CD4-positive, alpha-beta T cell treated with Interleukin-17A for 4 hours (primary cell): ENCODE data around the gene ECE1.
"Not testable (repeated sequence)": the region's sequence is repeated elsewhere in the genome, so short reads cannot be mapped to it uniquely, and the experiment has no call there.

Experiments
- DNase-seq: peaks from one replicate; pipeline ENCODE4 v3.0.0-alpha.2; 2020; ENCODE audit warnings: mixed read lengths

The ECE1 gene

DNA sequence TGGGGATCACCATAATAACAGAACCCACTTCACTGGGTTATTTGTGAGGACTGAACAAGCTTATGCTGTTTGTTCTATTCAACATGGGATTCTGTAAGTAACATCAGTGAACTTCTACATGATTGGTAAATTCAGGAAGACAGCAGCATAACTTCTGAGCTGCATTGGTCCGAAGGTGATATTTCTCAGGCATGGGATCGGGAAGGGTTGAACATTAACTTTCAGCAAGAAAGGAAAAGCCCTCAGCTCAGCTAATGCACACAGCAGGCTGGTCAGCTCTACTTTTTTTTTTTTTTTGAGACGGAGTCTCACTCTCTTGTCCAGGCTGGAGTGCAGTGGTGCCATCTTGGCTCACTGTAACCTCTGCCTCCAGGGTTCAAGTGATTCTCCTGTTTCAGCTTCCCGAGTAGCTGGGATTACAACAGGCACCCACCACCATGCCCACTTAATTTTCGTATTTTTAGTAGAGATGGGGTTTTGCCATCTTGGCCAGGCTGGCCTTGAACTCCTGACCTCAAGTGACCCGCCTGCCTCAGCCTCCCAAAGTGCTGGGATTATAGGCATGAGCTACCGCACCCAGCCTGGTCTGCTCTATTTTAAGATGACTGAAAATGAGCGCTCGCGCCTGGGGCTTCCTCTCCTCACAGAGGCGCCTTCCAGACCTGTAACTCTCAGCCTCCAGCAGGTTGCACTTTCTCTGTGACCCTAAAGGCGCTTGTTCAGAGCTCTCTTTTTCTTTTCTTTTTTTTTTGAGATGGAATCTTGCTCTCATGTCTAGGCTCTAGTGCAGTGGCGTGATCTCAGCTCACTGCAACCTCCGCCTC, 42.2 kb downstream of the ECE1 start:
- DNase-seq, result no peak

- no peak for DNase-seq
Observed at GRCh38 chr1:21246905-21247642, 43.2 kb downstream of the ECE1 start.

DNA sequence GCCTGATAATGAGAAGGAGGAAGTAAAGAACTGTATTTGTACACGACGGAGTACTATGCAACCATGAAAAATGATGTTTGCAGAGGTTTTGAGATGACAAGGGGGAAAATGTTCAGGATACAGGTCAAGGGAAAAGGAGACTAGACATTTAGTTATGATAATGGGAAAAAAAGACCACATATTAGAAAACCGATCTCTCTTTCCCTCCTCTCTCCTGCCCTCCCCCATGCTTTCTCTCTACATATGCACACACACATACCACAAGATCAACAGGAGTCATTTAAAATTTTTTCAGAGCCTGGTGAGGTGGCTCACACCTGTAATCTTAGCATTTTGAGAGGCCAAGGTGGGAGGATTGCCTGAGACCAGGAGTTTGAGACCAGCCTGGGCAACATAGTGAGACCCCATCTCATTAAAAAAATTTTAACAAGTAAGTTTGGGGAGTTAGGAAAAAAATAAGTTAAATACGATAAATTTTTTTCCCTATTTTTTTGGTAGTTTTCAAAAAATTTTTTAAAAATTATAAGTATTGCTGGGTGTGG, 44.5 kb downstream of the ECE1 start:
- no peak for DNase-seq

- peak; percentile 20 for DNase-seq
Observed at GRCh38 chr1:21244986-21245687, 45.1 kb downstream of the ECE1 start.

DNA sequence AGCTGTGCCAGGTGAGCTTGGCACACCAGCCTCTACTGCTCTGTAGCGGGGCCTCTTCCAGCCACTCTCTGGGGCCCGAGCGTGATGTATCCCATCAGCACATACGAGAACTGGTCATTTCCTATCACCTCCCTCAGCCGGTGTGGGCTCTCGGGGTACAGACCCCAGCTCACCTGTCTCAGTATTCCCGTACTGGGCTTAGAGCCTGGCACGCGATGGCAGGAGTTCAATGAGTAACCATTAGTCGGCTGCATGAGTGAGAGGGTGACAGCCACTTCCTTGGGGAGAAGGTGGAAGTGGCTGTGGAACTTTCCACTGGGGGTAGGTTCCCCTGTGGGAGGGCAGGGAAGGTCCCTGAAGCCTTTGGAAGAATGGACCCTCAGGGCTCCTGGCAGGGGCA, 46.1 kb downstream of the ECE1 start:
- DNase-seq, result no peak

- DNase-seq, result no peak
Observed at GRCh38 chr1:21242846-21243245, 47.4 kb downstream of the ECE1 start.

DNA sequence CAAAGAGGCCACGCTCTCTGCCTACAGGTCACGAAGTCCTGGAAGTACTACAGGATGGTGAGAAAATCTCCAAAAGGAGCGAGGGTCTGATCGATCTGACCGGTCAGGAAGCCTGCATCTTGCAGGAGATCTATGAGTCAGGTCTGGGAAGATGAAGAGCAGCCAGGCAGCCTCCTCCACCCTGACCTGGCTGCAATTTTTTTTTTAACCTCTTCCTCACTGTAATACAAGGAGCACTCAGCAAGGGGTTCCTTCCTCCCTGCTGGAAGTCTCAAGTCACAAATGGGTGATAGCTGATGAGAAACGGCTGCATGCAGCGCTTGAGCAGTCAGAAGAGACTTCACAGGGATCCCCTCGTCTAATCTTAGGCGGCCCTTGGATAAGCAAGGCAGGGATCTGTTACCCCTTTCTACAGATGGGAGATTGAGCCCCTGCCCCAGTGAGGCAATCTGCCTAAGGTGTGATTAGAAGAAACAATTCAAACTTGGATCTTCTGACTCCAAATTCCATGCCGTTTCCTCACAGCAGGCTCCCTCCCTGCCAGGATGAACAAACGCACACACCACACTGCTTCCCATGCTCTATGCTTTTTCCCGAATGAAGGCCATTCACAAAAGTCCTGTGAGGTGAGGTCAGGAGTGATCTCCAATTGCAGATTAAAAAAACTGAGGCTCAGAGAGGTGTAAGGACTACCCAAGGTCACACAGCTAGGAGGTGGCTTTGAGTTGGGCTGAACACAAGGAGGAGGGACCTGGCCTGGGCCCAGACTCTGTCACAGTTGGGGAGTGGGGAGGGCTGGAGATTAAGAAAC, 48.3 kb downstream of the ECE1 start:
- no peak for DNase-seq

DNA sequence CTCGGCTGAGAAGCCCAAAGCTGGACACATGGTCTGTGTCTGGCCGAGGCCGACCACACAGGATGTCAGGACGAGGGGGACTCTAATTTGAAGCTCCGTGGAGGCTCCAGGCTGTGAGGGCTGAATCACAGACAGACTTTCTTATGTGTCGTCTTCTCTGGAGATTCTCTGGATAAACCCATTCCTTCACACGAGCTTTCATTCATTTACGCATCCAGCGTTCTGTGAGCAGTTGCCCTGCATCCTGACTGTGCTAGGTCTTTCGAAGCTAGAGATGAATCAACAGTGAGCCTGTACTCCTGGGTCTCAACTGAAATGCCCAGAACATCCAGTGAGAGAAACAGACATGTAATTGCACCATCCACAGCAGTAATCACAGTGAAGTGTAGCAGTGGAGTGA, 49.6 kb downstream of the ECE1 start:
- DNase-seq, result no peak

GRCh38 chr1:21239221-21239620, 51.0 kb downstream of the ECE1 start:
- no peak for DNase-seq

DNA sequence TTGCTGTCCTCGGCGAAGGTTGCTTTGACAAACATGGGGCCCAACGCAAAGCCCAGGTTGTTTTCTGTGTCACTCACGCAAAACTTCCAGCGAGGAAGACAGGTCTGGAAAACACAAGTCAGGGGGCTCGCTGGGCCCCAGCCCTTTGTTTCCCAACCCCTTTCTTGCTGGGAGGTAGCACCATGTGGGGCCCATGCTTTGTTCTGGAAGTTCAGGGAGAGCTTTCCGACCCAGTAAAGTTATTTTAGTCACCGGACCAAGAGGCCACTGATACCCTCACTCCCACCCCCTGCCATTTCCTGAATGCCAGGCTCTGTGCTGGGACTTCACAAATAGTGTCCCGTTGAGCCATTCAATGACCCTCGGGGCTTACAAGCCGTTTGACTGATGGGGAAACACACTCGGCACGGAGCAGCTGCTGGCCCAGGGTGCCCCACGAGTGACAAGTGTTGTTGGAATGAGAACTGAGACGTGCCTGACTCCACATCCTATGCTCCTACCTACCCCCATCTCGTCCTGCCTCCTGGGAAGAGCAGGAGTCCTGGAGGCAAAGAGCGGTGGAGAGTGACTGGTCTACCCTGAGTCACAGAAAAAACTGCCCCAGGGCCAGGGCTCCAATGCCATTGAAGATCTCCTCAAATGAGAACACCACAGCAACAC, 52.0 kb downstream of the ECE1 start:
- no peak for DNase-seq

DNA sequence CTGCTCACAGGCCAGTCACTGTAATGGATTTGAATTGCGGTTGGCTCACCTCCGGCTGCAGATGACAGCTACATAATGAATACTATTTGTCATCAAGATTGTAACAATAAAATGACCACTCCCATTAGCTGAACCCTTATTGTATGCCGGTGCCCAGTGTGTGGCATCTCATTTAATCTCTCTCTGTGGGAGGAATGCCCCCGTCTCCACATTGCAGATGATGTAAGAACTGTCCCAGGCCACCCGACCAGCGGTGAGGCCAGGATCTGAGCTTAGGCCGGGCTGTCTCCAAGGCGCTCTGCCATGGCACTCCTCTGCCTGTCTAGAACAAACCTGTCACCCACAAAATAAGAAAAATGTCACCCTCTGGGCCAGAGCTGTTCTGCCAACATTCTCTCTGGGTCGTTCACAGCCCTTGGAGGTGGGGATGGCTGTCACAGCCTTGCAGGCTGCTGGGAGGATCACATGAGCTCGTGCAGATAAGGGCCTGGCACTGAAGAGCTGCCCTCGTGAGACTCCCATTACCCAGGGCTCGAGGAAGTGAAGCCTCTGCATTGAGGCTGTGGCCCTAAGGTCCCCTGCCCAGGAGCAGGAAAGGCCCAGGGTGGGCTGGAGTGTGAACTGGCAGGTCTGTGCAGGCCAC, 52.7 kb downstream of the ECE1 start:
- DNase-seq, result no peak

GRCh38 chr1:21236178-21236577, 54.1 kb downstream of the ECE1 start:
- DNase-seq, result no peak

DNA sequence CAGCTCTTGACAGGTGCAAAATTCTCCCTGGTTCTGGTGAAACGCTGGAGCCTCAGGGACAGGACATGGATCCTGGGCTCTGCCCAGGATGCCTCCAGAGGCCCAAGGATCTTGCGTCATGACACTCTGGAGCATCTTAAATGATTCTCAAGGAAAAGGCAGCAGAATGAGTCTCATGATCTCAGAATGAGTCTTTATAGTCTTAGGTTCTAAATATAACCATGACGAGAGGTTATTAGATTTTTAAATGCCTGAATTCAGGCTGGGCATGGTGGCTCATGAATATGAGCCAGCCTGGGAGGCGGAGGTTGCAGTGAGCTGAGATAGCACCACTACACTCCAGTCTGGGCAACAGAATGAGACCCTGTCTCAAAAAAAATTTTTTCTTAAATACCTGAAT, 55.5 kb downstream of the ECE1 start:
- DNase-seq, result no peak

DNA sequence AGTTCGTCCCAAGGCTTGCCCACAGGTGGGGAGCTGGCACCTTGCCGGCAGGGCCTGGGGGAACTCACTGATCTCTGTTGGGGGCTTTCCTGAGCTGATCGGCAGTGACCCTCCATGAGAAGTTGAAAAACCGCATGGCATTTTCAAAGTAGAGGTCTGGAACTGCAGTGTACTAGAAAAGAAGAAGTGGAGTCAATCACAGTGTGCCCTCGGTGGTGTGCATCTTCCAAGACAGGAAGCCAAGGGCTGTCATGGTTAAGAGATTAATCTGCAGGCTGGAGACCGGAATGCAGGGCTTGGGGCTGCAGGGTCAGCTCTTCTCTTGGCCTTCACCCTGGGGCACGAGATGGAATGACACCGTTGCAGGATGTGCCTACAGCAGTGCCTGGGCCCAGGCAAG, 56.8 kb downstream of the ECE1 start:
- DNase-seq, result no peak

DNA sequence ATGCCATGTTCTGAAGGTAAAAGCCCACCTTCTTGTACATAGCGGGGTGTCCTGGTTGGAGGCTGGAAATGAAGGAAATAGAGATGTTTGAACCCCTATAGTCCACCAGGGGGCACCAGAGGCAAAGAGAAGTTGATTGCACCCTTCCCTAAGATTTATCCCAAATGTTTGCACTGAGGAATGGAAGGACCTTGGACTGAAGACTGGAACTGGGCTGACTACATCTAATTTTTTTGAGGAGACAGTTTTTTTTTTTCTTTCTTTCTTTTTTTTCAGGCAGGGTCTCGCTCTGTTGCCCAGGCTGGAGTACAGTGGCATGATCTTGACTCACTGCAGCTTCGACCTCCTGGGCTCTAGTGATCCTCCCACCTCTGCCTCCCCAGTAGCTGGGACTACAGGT, 58.2 kb downstream of the ECE1 start:
- peak; percentile 60 for DNase-seq

GRCh38 chr1:21229246-21230000, 60.8 kb downstream of the ECE1 start:
- no peak for DNase-seq

- DNase-seq, result not testable (repeated sequence)
Observed at GRCh38 chr1:21228224-21228623, 62.0 kb downstream of the ECE1 start.

- DNase-seq, result no peak
Observed at GRCh38 chr1:21225065-21225464, 65.2 kb downstream of the ECE1 start.

- DNase-seq, result no peak
Observed at GRCh38 chr1:21220815-21221214, 69.4 kb downstream of the ECE1 start.

- no peak for DNase-seq
Observed at GRCh38 chr1:21219674-21220073, 70.6 kb downstream of the ECE1 start.
